K562 (cell line): ENCODE measurements around the gene AQP6. TPM values are rescaled to one million over a fixed set of nuclear protein-coding genes. Genes with fewer than 3 reads are reported as not detected.

ENCODE experiments used
- BHLHE40 ChIP-seq: IDR thresholded peaks from 2 replicates; pipeline ENCODE4 v1.6.1; 2011; ENCODE audit warnings: low read length, improper control_type of control experiment
- CBFA2T3 ChIP-seq: fragments of 450-650 bp; IDR thresholded peaks from 2 replicates; pipeline ENCODE4 v1.6.1; 2017
- MED1 ChIP-seq: sonication (generic); formaldehyde crosslinking; IDR thresholded peaks from 2 replicates; pipeline ENCODE4 v1.8.1; 2023; ENCODE audit warnings: missing genetic modification reagents, borderline replicate concordance
- NCOR1 ChIP-seq: fragments of 450-650 bp; IDR thresholded peaks from 2 replicates; pipeline ENCODE4 v1.6.1; 2016; ENCODE audit warnings: mild to moderate bottlenecking, moderate library complexity
- PRPF4 ChIP-seq: fragments of 200-400 bp; formaldehyde crosslinking; IDR thresholded peaks from one replicate; pipeline ENCODE4 v1.6.1; 2017; ENCODE audit warnings: low read length, low read depth, mild to moderate bottlenecking; ENCODE audit not compliant: insufficient read depth, poor library complexity, severe bottlenecking
- PTTG1 ChIP-seq: fragments of 450-650 bp; IDR thresholded peaks from 2 replicates; pipeline ENCODE4 v1.6.1; 2016; ENCODE audit warnings: low read depth, mild to moderate bottlenecking, missing genetic modification characterization, missing compliant biosample characterization
- RBM14 ChIP-seq: fragments of 200-400 bp; formaldehyde crosslinking; IDR thresholded peaks from 2 replicates; pipeline ENCODE4 v1.6.1; 2018; ENCODE audit warnings: low read depth, mild to moderate bottlenecking, low read length, moderate library complexity, borderline replicate concordance; ENCODE audit not compliant: insufficient read depth
- RHOXF2B ChIP-seq: fragments of 250-450 bp; sonication (Bioruptor Pico); conservative IDR thresholded peaks from 2 replicates; pipeline ENCODE4 v1.5.1; 2021
- TGIF2 ChIP-seq: sonication (generic); formaldehyde crosslinking; IDR thresholded peaks from 2 replicates; pipeline ENCODE4 v1.8.1; 2022; ENCODE audit warnings: mild to moderate bottlenecking, missing genetic modification reagents, moderate library complexity
- ZNF121 ChIP-seq: sonication (generic); formaldehyde crosslinking; conservative IDR thresholded peaks from 2 replicates; pipeline ENCODE4 v1.8.0; 2022; ENCODE audit warnings: missing genetic modification reagents
- ZNF184 ChIP-seq: sonication (generic); formaldehyde crosslinking; IDR thresholded peaks from 2 replicates; pipeline ENCODE4 v1.5.0; 2020; ENCODE audit warnings: missing genetic modification reagents
- ZNF197 ChIP-seq: fragments of 200-800 bp; sonication (Bioruptor generic); IDR thresholded peaks from 2 replicates; pipeline ENCODE4 v1.6.1; 2016; ENCODE audit warnings: low read depth, missing genetic modification characterization, missing compliant biosample characterization
- ZNF354B ChIP-seq: fragments of 250-450 bp; sonication (Bioruptor Pico); IDR thresholded peaks from 2 replicates; pipeline ENCODE4 v1.4.0; 2020
- ZNF77 ChIP-seq: fragments of 250-450 bp; sonication (Bioruptor Pico); IDR thresholded peaks from 2 replicates; pipeline ENCODE4 v1.5.0; 2020
- ZNF785 ChIP-seq: fragments of 250-450 bp; sonication (Bioruptor Pico); IDR thresholded peaks from 2 replicates; pipeline ENCODE4 v1.4.0; 2020; ENCODE audit warnings: mild to moderate bottlenecking
- ZNF830 ChIP-seq: fragments of 250-450 bp; sonication (Bioruptor Pico); IDR thresholded peaks from 2 replicates; pipeline ENCODE4 v1.5.0; 2021; ENCODE audit warnings: mild to moderate bottlenecking
- polyA plus RNA-seq, 8 experiments: library from polyadenylated mRNA; depleted of rRNA in 4 of 8; stranded (reverse) in 5 of 8; unstranded in 3 of 8; fragments of >200 nt; fragmentation: Nextera tagmentation in 2 of 8; fragmentation: Illumina TruSeq in 1 of 8; extraction: Ambion mirVana in 2 of 8; extraction: Trizol in 1 of 8; gene quantifications; 2 replicates each; pipeline versions ENCODE4 v1.2.1 to v1.2.3, GENCODE V29; 2011 to 2014; ENCODE audit warnings: inconsistent platforms in 1 of 8, missing spikeins in 1 of 8
- total RNA-seq, 7 experiments: library from RNA; depleted of rRNA in 6 of 7; stranded (reverse); fragments of >200 nt in 6 of 7; fragmentation: Illumina TruSeq in 2 of 7; extraction: Trizol in 2 of 7; gene quantifications; 2 replicates each; pipeline versions ENCODE4 v1.2.1 to v1.2.3, GENCODE V29; 2011 to 2021; ENCODE audit warnings: low replicate concordance in 1 of 7
- TF ChIP-seq, protein P1 (sequence below): fragments of 450-650 bp; IDR thresholded peaks from 2 replicates; pipeline ENCODE4 v1.6.1; 2016; ENCODE audit warnings: mild to moderate bottlenecking
- TF ChIP-seq, protein P2 (sequence below): fragments of 200-400 bp; formaldehyde crosslinking; IDR thresholded peaks from 2 replicates; pipeline ENCODE4 v1.6.1; 2017; ENCODE audit warnings: mild to moderate bottlenecking, low read depth, low read length, moderate library complexity

AQP6 gene
- total and polyA plus RNA-seq, 9 of the 15 experiments (the other 6 are each of a cell fraction or from before 2014, with no cell fraction given): 0.05 to 0.12 TPM; not detected in 7

GRCh38 chr12:49967042-49967776, 5.5 kb upstream of the AQP6 start (continued):
- no peak for TF ChIP-seq ZNF121
- no peak for TF ChIP-seq RHOXF2B
- TF ChIP-seq, protein P1, sequence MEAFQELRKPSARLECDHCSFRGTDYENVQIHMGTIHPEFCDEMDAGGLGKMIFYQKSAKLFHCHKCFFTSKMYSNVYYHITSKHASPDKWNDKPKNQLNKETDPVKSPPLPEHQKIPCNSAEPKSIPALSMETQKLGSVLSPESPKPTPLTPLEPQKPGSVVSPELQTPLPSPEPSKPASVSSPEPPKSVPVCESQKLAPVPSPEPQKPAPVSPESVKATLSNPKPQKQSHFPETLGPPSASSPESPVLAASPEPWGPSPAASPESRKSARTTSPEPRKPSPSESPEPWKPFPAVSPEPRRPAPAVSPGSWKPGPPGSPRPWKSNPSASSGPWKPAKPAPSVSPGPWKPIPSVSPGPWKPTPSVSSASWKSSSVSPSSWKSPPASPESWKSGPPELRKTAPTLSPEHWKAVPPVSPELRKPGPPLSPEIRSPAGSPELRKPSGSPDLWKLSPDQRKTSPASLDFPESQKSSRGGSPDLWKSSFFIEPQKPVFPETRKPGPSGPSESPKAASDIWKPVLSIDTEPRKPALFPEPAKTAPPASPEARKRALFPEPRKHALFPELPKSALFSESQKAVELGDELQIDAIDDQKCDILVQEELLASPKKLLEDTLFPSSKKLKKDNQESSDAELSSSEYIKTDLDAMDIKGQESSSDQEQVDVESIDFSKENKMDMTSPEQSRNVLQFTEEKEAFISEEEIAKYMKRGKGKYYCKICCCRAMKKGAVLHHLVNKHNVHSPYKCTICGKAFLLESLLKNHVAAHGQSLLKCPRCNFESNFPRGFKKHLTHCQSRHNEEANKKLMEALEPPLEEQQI: no peak
- TF ChIP-seq, protein P2, sequence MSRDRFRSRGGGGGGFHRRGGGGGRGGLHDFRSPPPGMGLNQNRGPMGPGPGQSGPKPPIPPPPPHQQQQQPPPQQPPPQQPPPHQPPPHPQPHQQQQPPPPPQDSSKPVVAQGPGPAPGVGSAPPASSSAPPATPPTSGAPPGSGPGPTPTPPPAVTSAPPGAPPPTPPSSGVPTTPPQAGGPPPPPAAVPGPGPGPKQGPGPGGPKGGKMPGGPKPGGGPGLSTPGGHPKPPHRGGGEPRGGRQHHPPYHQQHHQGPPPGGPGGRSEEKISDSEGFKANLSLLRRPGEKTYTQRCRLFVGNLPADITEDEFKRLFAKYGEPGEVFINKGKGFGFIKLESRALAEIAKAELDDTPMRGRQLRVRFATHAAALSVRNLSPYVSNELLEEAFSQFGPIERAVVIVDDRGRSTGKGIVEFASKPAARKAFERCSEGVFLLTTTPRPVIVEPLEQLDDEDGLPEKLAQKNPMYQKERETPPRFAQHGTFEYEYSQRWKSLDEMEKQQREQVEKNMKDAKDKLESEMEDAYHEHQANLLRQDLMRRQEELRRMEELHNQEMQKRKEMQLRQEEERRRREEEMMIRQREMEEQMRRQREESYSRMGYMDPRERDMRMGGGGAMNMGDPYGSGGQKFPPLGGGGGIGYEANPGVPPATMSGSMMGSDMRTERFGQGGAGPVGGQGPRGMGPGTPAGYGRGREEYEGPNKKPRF: no peak
- TF ChIP-seq CBFA2T3: no peak
- TF ChIP-seq ZNF354B (CRISPR knock-in tag): no peak
- TF ChIP-seq TGIF2 (CRISPR knock-in tag): no peak
- TF ChIP-seq NCOR1: no peak
- TF ChIP-seq ZNF785 (CRISPR knock-in tag): no peak
- peak; percentile 93 for TF ChIP-seq BHLHE40
- no peak for TF ChIP-seq PRPF4
- no peak for TF ChIP-seq ZNF184 (CRISPR knock-in tag)
- no peak for TF ChIP-seq ZNF197 (CRISPR knock-in tag)
- TF ChIP-seq RBM14: no peak
- TF ChIP-seq PTTG1 (tag): no peak
- TF ChIP-seq ZNF830 (CRISPR knock-in tag): no peak
- TF ChIP-seq ZNF77 (CRISPR knock-in tag): no peak
- TF ChIP-seq MED1: no peak
